CD4-positive, alpha-beta T cell treated with Interleukin-6 at 100 ng/mL for 8 hours (primary cell): ENCODE data around the gene NCOA7.
"Not testable (repeated sequence)": the region's sequence is repeated elsewhere in the genome, so short reads cannot be mapped to it uniquely, and the experiment has no call there.

Experiments
- DNase-seq: peaks from one replicate; pipeline ENCODE4 v3.0.0-alpha.2; 2020; ENCODE audit warnings: mixed read lengths, low spot score

Gene NCOA7

DNA sequence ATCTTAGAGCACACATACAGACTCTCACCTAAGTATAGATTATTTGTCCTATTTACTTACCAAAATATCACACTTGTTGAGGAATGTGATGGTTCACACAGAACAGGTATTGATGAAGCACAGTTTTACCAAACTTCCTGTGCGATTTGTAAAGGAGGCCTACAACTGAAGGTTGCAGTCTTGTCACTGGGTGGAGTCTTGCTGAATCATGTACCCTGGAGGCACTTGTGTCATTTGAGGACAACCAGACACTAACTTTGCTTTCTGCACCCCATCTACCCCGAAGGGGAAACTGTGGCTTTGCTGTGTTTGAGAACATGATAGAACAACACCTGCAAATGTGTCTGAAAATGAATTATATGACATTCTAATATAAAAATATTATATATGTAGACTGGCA lies 133.4 kb downstream of the NCOA7 start:
- DNase-seq: no peak

DNA sequence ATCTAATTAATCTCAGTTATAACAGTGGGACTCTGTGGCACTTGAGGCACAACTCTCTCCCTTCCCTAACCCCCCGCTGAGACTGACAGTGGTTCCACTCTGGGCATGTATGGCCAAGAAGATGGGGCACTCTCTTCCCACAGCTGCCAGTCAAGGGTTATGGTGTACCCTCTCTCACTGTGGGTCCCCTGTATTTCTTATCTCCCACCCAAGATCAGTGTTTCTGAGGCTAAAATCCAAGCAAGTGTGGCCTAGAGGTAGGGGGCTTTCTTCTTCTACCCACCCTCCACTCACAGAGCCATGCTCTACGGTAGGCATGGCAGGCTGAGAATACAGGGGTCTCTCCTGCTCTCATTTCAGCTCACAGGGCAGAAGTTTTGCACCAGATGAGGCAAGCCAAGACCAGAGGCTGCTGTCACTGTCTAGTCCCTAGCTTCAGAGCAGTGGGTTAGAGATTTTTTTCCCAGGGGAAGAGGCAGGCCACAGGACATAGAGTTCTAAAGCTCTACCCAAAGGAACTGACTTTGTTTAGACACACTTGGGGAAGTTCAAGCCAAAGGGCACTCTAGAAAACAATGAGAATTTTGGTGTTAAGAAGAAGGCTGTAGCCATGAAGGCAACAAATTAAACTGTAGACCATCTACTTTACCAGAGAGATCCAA lies 134.1 kb downstream of the NCOA7 start:
- no peak for DNase-seq

DNA sequence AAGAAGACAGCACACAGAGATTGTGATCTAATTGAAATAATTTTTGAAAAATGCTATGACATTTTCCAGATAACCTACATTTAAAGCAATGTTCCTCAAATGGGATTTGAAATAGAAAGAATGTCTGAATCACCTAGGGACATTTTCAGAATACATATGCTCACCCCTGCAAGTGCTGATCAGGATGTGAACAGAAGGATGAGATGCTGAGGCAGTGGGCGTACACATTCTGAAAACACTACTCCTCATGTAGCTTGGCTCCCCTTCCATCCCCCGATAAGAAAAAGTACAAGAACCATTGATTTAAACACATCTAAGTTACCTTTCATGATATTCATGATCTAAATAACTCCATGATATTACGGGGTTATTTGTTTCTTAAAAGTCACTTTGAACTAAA lies 136.0 kb downstream of the NCOA7 start:
- no peak for DNase-seq

DNA sequence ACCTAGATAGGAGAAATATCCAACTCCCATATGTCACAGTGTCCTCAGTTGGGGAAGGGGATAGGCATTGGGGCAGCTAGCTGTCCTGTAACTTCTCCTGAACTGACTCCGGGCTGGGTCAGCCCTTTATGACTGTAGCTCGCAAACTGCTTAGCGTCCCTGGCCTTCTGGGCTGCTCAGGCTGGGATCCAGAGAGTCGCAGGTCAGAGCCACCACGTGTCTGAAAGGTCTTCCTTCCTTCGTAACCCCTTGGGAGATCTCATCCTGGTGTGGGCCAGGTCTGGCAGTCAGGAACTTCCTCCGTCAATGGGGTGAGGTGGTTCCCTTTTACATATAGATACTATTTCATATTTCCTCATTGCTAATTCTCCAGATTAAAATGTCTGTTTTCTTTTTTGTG lies 137.0 kb downstream of the NCOA7 start:
- no peak for DNase-seq

DNA sequence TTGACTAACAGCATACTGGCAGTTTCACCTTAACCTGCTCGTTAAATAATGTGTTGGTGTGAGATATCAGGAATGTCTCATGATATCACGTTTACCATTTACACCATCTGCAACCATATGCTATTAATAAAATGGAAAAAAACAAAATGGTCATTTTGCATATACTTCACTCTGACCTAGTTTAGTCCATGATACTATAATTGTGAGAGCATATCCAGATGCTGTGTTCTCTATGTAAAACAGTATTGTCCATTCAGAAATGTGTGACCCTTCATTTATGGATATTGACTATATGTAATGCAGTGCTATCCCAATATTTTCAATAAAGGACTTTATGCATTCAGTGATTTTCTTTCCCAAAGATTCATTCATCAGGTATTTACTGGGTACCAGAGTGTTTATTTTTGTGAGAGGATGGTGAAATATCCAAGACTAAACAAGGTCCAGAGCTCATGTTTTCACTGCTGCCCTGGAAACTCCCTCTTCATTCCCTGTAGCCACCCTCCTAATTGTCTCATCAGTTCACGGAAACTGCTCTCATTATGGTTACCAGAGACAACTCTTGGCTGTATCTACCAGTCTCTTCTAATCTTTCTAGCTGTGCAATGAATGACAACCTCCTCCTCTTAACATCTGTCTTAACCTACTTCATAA lies 140.1 kb downstream of the NCOA7 start:
- DNase-seq: no peak

DNA sequence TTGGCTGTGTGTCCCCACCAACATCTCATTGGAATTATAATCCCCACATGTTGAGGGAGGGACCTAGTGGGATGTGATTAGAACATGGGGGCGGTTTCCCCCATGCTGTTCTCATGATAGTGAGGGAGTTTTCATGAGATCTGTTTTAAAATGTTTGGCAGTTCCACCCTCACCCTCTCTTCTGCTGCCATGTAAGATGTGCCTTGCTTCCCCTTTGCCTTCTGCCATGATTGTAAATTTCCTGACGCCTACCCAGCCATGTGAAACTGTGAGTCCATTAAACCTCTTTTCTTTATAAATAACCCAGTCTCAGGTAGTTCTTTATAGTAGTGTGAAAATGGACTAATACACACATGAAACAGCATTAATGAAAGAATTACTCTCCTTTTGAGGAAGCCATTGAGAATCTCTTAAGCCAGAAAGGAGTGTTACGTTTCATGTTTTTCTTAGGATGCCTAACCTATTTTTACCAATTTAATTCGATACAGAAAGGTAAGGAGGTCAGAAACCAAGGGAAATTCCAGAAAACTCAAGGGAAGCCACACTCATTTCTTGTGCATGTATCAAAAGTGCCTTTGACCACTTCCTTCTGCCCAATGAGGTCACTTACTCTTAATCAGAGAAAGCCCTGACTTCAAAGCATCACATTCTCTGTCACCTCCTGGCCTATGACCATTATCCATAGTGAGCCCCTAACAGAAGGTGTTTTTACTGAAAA lies 141.1 kb downstream of the NCOA7 start:
- no peak for DNase-seq

DNA sequence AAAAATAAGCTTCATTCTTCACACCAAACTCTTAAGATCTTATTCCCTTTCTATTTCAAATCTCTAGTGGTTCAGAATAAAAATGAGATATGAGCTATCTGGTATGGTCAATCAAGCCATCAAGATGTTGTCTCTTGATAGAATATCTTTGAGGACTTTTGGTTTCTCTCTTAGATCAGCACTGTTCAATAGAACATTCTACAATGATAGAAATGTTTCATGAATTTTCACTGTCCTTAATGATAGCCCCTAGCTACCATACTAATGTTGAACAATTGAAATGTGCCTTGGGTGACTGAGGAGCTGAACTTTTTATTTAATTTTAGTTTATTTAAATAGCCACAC lies 141.7 kb downstream of the NCOA7 start:
- no peak for DNase-seq

DNA sequence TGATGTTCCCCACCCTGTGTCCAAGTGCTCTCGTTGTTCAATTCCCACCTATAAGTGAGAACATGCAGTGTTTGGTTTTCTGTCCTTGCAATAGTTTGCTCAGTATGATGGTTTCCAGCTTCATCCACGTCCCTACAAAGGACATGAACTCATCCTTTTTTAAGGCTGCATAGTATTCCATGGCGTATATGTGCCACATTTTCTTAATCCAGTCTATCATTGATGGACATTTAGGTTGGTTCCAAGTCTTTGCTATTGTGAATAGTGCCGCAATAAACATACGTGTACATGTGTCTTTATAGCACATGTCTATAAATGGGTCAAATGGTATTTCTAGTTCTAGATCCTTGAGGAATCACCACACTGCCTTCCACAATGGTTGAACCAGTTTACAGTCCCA lies 144.8 kb downstream of the NCOA7 start:
- DNase-seq: not testable (repeated sequence)

DNA sequence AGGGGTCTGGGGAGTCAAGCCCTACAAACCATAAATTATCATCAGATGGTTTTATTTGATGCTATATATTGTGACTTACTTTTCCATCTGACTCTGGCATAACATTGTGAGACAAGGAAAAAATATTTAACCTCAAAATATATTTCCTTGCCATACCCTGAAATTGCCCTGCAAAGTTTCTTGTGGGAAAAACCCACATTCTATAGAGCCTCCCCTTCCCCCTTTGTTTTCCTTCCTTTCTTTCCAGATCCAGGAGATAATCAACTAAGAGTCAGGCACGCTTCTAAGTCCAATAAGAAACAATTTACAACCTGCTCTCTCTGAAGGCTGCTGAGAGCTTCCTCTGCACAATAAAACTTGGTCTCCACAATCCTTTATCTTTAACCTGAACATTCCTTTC lies 148.3 kb downstream of the NCOA7 start:
- DNase-seq: no peak

DNA sequence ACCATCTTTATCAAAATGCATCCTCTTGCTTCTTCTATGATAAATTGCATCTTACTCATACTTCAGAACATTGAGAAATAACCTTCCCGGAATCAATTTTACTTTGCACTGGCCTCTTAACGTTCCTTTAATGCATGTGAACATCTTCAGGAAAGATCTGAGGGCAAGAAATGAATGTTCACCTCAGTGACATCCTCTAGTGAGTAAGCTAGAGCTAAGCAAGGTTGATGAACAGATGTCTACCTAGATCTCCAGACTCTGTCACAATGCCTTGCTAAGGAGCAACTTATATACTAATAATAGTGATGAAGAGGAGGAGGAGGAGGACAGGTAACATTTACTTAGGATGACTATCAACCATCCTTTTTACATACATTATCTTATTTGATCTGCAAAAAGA lies 149.0 kb downstream of the NCOA7 start:
- no peak for DNase-seq

DNA sequence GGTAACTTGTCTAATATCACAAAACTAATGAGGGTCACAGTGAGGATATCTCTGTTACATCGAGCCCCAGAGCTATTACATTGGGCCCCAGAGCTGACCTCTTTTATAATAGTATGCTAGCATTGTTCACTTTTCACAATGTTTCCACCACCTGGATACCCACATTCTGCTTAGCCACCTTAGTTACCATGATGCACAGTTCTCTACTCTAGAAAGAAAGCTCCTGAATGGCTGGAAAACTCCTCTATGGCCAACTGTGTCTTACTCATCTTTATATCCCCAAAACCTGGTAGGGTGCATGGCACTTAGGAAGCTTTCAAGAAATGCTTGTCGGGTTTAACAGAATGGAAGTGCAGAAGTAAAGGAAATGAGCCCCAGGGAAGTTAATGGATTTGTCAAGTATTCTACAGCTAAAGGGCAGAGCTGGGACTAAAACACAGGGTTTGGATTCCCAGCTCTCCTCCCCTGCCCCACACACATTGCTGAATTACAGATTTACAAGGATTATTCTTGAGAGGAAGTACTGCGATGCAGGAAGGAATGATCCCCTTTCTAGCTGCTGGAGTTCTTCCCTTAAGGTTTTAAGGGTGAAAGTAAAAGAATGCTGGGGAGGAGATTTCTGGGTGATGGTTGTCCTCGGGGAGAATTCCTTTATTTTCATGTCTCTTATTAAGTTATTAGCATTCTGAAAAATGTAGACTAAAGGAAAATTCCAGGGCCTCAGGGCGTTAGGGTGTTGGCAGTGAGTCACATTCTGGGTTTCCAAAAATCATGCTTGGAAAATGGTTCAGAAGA lies 149.7 kb downstream of the NCOA7 start:
- no peak for DNase-seq

DNA sequence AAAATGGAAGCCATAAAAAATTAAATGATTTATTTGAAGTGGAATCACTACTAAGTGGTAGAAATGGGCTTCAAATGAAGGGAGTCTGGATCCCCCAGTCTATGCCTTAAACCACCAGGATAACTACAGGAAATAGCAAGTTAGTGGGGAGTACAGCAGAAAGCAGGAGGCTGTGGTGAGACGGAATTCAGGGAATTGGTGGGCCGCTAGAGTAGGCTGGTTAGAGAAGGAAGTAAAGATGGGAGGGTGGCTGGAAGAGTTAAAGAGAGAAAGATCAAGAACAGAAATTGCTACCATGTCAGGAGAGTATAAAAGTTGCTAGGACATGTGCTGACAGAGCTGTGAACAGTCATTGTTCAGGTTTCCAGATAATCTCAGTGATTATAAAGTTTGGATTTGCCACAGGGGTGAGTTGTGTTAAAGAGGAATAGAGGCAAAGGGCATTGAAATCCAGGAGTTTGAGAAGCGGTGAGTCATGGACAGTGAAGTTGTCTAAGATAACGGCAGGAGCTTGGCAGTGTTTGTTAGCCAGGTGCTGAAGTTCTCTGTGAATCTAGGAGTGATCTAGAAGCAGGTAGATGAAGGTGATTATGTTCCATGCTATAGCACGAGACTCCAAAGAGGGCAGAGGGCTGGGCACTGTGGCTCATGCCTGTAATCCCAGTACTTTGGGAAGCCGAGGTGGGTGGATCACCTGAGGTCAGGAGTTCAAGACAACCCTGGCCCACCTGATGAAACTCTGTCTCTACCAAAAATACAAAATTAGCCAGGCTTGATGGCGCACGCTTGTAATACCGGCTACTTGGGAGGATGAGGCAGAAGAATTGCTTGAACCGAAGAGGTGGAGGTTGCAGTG lies 152.1 kb downstream of the NCOA7 start:
- no peak for DNase-seq

DNA sequence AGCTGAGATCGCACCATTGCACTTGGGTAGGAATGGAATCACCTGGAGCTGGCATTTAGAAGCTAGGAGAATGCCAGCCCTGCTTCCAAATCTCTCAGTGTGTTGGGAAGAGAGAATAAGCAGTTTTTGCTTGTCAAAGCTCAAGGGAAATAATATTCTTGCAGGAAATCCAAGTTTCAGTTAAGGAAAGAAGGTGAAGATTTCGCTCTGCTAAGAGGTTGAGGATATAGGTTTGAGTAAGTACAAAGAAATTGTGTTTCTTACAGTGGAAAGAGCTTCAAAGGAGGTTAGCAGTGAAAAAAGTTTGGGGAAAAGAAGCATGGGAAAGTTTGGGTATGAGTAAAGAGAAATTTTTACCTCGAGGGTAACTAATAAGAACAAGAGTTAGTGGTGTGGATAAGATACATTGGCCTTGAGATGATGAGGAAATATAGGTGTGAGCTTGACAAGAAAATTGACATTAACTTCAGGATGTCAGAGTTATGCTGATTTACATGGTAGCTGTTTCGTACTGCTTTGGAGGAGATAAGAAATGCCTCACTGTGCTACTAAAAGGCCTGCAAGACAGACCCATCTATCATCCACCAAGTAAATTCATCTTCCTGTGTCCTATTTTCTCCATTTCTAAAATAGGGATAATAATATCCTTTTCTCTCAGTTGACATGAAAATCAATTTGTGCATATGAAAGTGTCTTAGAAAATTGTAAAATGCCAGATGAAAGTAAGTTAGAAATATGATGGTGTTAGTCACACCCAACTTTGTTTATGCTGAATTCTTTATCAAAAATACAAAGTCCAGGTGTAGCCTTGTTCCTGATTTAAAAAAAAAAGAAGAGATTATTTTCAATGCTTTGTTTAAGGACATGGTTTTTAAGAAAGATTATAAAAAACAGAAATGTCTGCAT lies 153.0 kb downstream of the NCOA7 start:
- DNase-seq: no peak

DNA sequence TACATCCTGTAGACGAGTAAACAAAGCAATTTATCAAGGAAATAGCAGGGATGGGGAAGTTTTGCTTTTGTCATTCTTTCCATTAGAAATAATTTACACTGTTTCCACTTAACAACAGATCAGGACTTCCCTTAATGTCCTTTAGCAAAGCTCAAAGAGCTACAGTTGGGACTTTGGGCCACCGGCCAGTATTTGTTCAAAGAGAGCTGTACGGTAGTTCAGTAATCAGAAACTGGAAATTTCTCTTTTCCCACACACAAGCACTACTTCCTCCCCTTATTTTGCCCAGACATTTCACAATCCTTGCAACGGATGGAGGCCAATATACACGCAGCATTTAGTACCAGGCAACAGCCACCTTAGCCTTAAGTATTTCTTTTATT lies 153.7 kb downstream of the NCOA7 start:
- no peak for DNase-seq

DNA sequence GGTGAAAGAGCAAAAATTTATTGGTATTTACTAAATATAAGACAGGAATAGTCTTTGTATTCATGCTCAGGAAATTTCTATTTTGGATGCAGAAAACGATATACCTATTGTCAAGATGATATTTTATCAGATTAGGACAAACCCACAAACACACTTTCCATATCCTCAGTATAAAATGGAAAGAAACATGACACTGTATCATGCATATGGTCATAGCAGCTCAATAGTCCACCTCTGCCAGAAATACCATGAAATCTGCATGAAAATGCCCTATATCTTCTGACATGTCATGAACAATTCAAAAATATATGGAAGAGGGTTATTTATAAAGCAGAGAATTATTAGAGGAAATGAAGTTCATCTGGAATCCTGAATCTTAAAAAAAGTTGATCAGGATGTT lies 154.1 kb downstream of the NCOA7 start:
- no peak for DNase-seq

DNA sequence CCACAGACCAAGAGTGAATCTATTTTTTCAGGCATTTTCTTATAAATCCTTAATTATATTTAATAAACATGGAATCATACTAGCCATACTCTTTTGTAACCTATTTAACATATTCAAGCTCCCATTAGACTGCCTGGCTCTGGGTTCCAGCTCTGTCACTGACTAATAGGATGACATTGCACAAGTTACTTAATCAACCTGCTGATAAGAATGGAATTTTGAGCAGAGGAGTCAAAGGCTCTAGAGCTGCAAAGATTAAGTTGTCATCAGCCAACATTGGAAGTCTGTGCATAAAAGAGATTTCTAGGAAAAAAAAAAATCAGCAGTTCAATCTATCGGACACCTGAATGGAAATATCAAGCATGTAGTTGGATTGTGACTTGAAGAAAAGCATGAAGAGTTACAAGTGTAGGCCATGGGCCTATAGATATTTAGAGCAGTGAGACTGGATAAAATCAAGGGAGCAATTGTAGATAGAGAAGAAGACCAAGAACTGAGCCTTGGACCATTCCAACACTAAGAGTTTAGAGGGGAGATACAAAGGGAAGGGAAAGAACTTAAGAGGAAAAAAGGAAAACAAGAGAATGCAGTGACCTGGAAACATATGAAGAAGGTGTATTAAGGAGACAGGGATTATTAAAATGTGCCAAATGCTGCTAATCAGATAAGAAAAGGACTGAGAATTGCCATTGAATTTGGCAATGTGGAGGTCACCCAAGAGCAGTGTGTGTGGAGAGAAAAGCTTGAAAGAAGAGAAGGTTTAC lies 154.8 kb downstream of the NCOA7 start:
- DNase-seq: no peak

DNA sequence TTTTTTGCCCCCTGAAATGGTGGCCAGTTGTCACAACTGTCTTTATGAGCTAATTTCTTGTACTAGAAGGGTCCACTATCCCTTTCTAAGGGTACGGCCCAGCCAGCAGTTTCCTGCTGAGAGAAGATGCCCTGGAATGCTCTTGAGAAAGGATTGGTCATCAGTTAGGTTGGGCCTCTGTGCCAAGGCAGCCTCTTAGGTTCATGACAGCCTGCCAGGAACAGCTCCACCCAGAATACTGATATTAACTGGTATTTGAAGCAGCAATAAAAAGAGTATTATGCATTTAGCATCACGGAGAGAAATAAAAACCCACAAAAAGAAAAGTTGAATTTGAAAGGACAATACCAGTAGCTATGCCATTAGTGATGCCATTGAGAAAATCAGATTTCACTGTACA lies 156.9 kb downstream of the NCOA7 start:
- DNase-seq: no peak

DNA sequence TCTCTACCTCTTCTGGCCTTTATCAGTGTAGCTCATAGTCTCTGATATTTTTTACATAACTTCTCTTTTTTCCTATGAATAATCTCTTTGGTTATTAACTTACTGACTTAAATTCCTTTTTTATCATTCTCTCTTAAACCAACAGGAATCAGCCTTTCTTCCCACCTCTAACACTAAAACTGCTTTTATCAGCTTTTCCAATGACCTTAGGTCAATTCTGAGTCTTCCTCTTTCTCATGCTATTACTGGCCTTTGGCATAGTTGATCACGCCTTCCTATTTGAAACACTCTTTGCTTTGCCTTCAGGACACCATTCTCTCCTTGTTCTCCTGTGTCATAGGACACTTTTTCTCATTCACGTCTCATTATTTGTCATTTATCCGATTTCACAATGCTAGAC lies 157.7 kb downstream of the NCOA7 start:
- DNase-seq: no peak

DNA sequence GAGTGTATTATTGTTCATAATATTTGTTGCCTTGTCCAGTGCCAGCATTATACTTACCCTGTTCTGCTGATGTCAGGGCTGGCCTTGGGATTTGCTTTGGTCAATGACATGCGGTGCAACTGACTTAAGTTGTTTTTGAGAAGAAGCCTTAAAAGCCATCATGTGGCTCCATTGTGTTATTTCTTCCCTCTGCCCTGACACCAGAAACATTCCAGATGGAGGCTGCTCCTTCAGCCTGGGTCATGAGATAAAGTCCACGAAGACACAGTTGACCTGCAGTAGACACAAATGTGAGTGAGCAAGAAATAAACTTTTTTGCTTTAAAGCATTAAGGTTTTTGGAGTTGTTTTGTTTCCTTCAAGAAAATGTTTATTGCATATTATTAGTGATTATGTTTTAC lies 158.3 kb downstream of the NCOA7 start:
- no peak for DNase-seq

DNA sequence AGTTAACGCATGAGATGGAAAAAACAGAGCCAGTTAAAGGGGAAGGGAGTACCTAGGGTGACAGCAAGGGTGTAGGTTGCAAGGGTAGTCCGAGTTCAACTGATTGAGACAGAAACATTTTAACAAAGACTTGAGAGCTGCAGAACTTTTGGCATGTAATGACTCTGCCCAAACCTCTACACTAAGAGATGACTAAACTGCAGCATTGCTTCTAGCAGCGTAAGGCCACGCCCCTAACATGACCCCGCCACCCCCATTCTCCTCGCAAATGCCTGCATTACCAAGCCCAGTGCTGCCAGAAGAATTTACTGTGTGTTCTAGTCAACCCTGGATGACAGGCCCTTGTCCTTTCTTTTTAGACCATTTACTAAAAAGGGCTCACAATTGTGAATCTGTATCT lies 159.5 kb downstream of the NCOA7 start:
- no peak for DNase-seq
